BJ (cell line): ENCODE data around the gene CACNG3. TPM values are rescaled to one million over a fixed set of nuclear protein-coding genes. Genes with fewer than 3 reads are reported as not detected.
"Not testable (repeated sequence)": the region's sequence is repeated elsewhere in the genome, so short reads cannot be mapped to it uniquely, and the experiment has no call there.

Experiments
- CTCF ChIA-PET: fragments of 350-600 bp; formaldehyde crosslinking; extraction: SDS; loops from one replicate; lab custom pipeline; 2021; ENCODE audit warnings: antibody characterized with exemption, inconsistent platforms; lab: Yijun Ruan, JAX
- POLR2A ChIA-PET: fragments of 300-600 bp; sonication (Branson Sonifier 250); formaldehyde crosslinking; extraction: SDS; loops from one replicate; lab custom pipeline; 2021; ENCODE audit warnings: antibody characterized with exemption; lab: Charles Lee
- DNase-seq: peaks from one replicate; pipeline ENCODE4 v3.0.0-alpha.2; 2011; ENCODE audit warnings: low read depth
- H3K27me3 ChIP-seq: 2 replicates; pipeline ENCODE4 v1.6.0; 2011; ENCODE audit warnings: low read length; ENCODE audit not compliant: control insufficient read depth, insufficient read depth
- H3K36me3 ChIP-seq: 2 replicates; pipeline ENCODE4 v1.5.1; 2011; ENCODE audit warnings: low read length; ENCODE audit not compliant: control insufficient read depth, insufficient read depth
- H3K4me3 ChIP-seq: 2 replicates; pipeline ENCODE4 v1.5.1; 2011; ENCODE audit warnings: low read depth, mild to moderate bottlenecking, control low read depth, low read length
- polyA plus RNA-seq: library from polyadenylated mRNA; depleted of rRNA; stranded (reverse); fragments of >200 nt; gene quantifications from 2 replicates; pipeline ENCODE4 v1.2.3, GENCODE V29; 2011
- TF ChIP-seq, protein P1 (sequence below): IDR thresholded peaks from 2 replicates; pipeline ENCODE4 v1.5.1; 2011; ENCODE audit warnings: low read depth, mild to moderate bottlenecking, control low read depth, inconsistent platforms, low read length, moderate library complexity; ENCODE audit not compliant: insufficient read depth

The CACNG3 gene
- polyA plus RNA-seq, 1 experiment: not detected

DNA sequence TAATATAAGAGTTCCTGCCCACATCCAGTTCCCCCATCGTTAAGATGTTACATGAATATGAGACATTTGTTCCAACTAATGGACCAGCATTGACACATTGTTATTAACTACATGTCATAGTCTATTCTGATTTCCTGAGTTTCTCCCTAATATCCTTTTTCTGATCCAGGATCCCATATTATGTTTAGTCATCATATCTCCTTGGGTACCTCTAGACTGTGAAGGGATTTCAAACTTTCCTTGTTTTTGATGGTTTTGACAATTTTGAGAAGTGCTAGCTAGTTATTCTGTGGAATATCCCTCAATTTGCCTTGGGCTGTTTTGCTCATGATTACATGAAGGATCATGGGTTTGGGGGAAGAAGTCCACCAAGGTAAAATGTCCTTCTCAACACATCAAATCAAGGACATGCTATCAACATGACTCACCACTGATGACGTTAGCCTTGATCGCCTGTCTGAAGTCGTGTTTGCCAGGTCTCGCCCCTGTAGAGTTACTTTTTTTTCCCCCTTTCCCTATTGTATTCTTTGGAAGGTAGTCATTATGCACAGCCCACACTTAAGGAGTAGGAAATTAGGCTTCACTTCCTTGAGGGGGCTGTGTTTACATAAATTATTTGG, 42.5 kb downstream of the CACNG3 start:
- ChIA-PET CTCF (no interaction called here), POLR2A (no interaction called here)

GRCh38 chr16:24300750-24301149, 44.6 kb downstream of the CACNG3 start:
- H3K27me3 ChIP-seq, DNase-seq, POLR2A ChIA-PET, H3K4me3 ChIP-seq, H3K36me3 ChIP-seq: not testable (repeated sequence)
- CTCF ChIA-PET: interaction anchor here (0.9 kb wide), 1 partner anchor 294 kb away, joined by 3 read pairs; no protein-coding TSS in a partner anchor

More for the DNA sequence above, 42.5 kb downstream of the CACNG3 start:
- H3K27me3 ChIP-seq: no peaks in the 10 kb centered on the region
- TF ChIP-seq, protein P1, sequence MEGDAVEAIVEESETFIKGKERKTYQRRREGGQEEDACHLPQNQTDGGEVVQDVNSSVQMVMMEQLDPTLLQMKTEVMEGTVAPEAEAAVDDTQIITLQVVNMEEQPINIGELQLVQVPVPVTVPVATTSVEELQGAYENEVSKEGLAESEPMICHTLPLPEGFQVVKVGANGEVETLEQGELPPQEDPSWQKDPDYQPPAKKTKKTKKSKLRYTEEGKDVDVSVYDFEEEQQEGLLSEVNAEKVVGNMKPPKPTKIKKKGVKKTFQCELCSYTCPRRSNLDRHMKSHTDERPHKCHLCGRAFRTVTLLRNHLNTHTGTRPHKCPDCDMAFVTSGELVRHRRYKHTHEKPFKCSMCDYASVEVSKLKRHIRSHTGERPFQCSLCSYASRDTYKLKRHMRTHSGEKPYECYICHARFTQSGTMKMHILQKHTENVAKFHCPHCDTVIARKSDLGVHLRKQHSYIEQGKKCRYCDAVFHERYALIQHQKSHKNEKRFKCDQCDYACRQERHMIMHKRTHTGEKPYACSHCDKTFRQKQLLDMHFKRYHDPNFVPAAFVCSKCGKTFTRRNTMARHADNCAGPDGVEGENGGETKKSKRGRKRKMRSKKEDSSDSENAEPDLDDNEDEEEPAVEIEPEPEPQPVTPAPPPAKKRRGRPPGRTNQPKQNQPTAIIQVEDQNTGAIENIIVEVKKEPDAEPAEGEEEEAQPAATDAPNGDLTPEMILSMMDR: no peak
- no peak overlapping the region for H3K4me3 ChIP-seq
- no peak for DNase-seq
- no peaks in the 10 kb centered on the region for H3K36me3 ChIP-seq

GRCh38 chr16:24302636-24303035, 46.5 kb downstream of the CACNG3 start:
- CTCF ChIA-PET: no interaction called here
- no peaks in the 10 kb centered on the region for H3K27me3 ChIP-seq
- POLR2A ChIA-PET: no interaction called here
- TF ChIP-seq, protein P1: no peak
- H3K36me3 ChIP-seq: no peaks in the 10 kb centered on the region
- no peak overlapping the region for H3K4me3 ChIP-seq
- no peak for DNase-seq

- Histone ChIP-seq H3K27me3 (no peaks in the 10 kb centered on the region), H3K36me3 (no peaks in the 10 kb centered on the region), H3K4me3 (no peak overlapping the region)
- POLR2A ChIA-PET: no interaction called here
- TF ChIP-seq, protein P1: no peak
- no peak for DNase-seq
- CTCF ChIA-PET: interaction anchor here (0.5 kb wide), 1 partner anchor 970 kb away, joined by 3 read pairs; no protein-coding TSS in a partner anchor
These were observed 52.1 kb downstream of the CACNG3 start for GRCh38 chr16:24308200-24308599.

- TF ChIP-seq, protein P1: no peak
- ChIA-PET POLR2A (no interaction called here), CTCF (interaction anchor here (0.6 kb wide), 1 partner anchor 1538 kb away, joined by 3 read pairs; no protein-coding TSS in a partner anchor)
- no peak overlapping the region for H3K4me3 ChIP-seq
- H3K27me3 ChIP-seq: no peaks in the 10 kb centered on the region
- no peaks in the 10 kb centered on the region for H3K36me3 ChIP-seq
- no peak for DNase-seq
These were observed 53.4 kb downstream of the CACNG3 start for GRCh38 chr16:24309258-24310142.
